ENCODE results near the gene MMP24OS.
"Not testable (repeated sequence)": the region's sequence is repeated elsewhere in the genome, so short reads cannot be mapped to it uniquely, and the experiment has no call there.

GRCh38 chr20:35315632-35316020 lies 37.7 kb upstream of the MMP24OS start:
- not testable (repeated sequence) for TF ChIP-seq CTCF, POLR2A (IDR thresholded peaks at IDR 0.05)
